ENCODE results near the gene POPDC3. TPM values are rescaled to one million over a fixed set of nuclear protein-coding genes. Genes with fewer than 3 reads are reported as not detected.

The POPDC3 gene
- total RNA-seq (2022), result 0.70 and 0.84 TPM in 2 replicates
- percentile 24 among the genes with signal in this experiment for Bru-seq, nascent RNA
- percentile 17 among the genes with signal in this experiment for BruChase-seq, experiment 1, labeled RNA remaining after a 2-hour chase
- BruChase-seq, experiment 2, labeled RNA remaining after a 6-hour chase, result percentile 20 among the genes with signal in this experiment
- long read RNA-seq, result 0 reads

- Mint-ChIP-seq H3K27ac (ENCODE audit: unreplicated experiment) (no peak within 1 kb of the TSS), H3K36me3 (ENCODE audit: insufficient read depth, unreplicated experiment) (no peaks in the 10 kb centered on the region), H3K4me3 (ENCODE audit: unreplicated experiment) (peak within 1 kb of the TSS; percentile 84), H3K4me1 (ENCODE audit: low read depth, unreplicated experiment) (peaks cover 6% of the 10 kb centered on the region), H3K9me3 (ENCODE audit: unreplicated experiment) (no peaks in the 10 kb centered on the region), H3K27me3 (ENCODE audit: insufficient read depth, unreplicated experiment) (peaks cover 12% of the 10 kb centered on the region)
- TF ChIP-seq CTCF (IDR thresholded peaks at IDR 0.05; ENCODE audit: insufficient read depth in 1 of 2, low read depth in 1 of 2, low read length in 1 of 2, severe bottlenecking in 1 of 2, unreplicated experiment in 1 of 2), result no peak
- Histone ChIP-seq H3K4me1 (no peaks in the 10 kb centered on the region), H3K27me3 (replicated peaks; ENCODE audit: control insufficient read depth, insufficient read depth, low read length) (no peaks in the 10 kb centered on the region; the same call in 1 of the 2 replicates), H3K4me3 (ENCODE audit: low read depth, low read length) (peak within 1 kb of the TSS; percentile 53), H3K9me3 (no peaks in the 10 kb centered on the region), H3K36me3 (ENCODE audit: control insufficient read depth, insufficient read depth, low read length) (no peaks in the 10 kb centered on the region)
- peak; percentile 36 to 61 for DNase-seq
- CTCF ChIA-PET, result no interaction called here
- intact Hi-C loops (cut with micrococcal nuclease; ENCODE audit: unreplicated experiment), result no loop called here
- no TSS peak for BruUV-seq (replicated peaks)
- POLR2A ChIA-PET, result no interaction called here
Observed at GRCh38 chr6:105179244-105180065, at the start of gene POPDC3. Gene POPDC3 (minus strand): TSS chr6:105180014. CDS start chr6:105161909, 18,105 bp downstream.

- Histone ChIP-seq H3K36me3 (ENCODE audit: control insufficient read depth, insufficient read depth, low read length) (no peaks in the 10 kb centered on the region), H3K9me3 (no peaks in the 10 kb centered on the region), H3K27me3 (replicated peaks; ENCODE audit: control insufficient read depth, insufficient read depth, low read length) (no peaks in the 10 kb centered on the region; the same call in 1 of the 2 replicates), H3K4me3 (ENCODE audit: low read depth, low read length) (no peak overlapping the region), H3K4me1 (no peaks in the 10 kb centered on the region)
- BruUV-seq (replicated peaks), result no TSS peak
- TF ChIP-seq CTCF (IDR thresholded peaks at IDR 0.05; ENCODE audit: insufficient read depth in 1 of 2, low read depth in 1 of 2, low read length in 1 of 2, severe bottlenecking in 1 of 2, unreplicated experiment in 1 of 2), result no peak
- no peak for DNase-seq
- ChIA-PET POLR2A (no interaction called here), CTCF (no interaction called here)
- no peaks in the 10 kb centered on the region for H3K4me1 Mint-ChIP-seq (ENCODE audit: low read depth, unreplicated experiment)
- H3K4me3 Mint-ChIP-seq (ENCODE audit: unreplicated experiment), result no peak overlapping the region
- H3K27me3 Mint-ChIP-seq (ENCODE audit: insufficient read depth, unreplicated experiment), result peaks cover 11% of the 10 kb centered on the region
- intact Hi-C loops (cut with micrococcal nuclease; ENCODE audit: unreplicated experiment), result no loop called here
- peaks cover 9% of the 10 kb centered on the region for H3K9me3 Mint-ChIP-seq (ENCODE audit: unreplicated experiment)
- H3K36me3 Mint-ChIP-seq (ENCODE audit: insufficient read depth, unreplicated experiment), result no peaks in the 10 kb centered on the region
- H3K27ac Mint-ChIP-seq (ENCODE audit: unreplicated experiment), result no peak overlapping the region
Observed at GRCh38 chr6:105227295-105227767, 47.5 kb upstream of the POPDC3 start.

- no peaks in the 10 kb centered on the region for H3K36me3 Mint-ChIP-seq (ENCODE audit: insufficient read depth, unreplicated experiment)
- H3K4me3 Mint-ChIP-seq (ENCODE audit: unreplicated experiment), result no peak overlapping the region
- intact Hi-C loops (cut with micrococcal nuclease; ENCODE audit: unreplicated experiment), result no loop called here
- H3K4me1 Mint-ChIP-seq (ENCODE audit: low read depth, unreplicated experiment), result no peaks in the 10 kb centered on the region
- no peak overlapping the region for H3K4me3 ChIP-seq (ENCODE audit: low read depth, low read length)
- POLR2A ChIA-PET, result no interaction called here
- peaks cover 10% of the 10 kb centered on the region for H3K27me3 Mint-ChIP-seq (ENCODE audit: insufficient read depth, unreplicated experiment)
- DNase-seq, result no peak
- H3K9me3 Mint-ChIP-seq (ENCODE audit: unreplicated experiment), result peaks cover 9% of the 10 kb centered on the region
- CTCF ChIA-PET, result no interaction called here
- H3K4me1 ChIP-seq, result no peaks in the 10 kb centered on the region
- H3K27ac Mint-ChIP-seq (ENCODE audit: unreplicated experiment), result no peak overlapping the region
- TF ChIP-seq CTCF (IDR thresholded peaks at IDR 0.05; ENCODE audit: insufficient read depth in 1 of 2, low read depth in 1 of 2, low read length in 1 of 2, severe bottlenecking in 1 of 2, unreplicated experiment in 1 of 2), result no peak
- H3K36me3 ChIP-seq (ENCODE audit: control insufficient read depth, insufficient read depth, low read length), result no peaks in the 10 kb centered on the region
- no peaks in the 10 kb centered on the region; the same call in 1 of the 2 replicates for H3K27me3 ChIP-seq (replicated peaks; ENCODE audit: control insufficient read depth, insufficient read depth, low read length)
- no peaks in the 10 kb centered on the region for H3K9me3 ChIP-seq
- no TSS peak for BruUV-seq (replicated peaks)
Observed at GRCh38 chr6:105226598-105227294, 46.9 kb upstream of the POPDC3 start.

Measured in Caco-2 (cell line).